GM21515 (cell line): ENCODE measurements around the gene PGF.
A peak's percentile ranks its signal among the peaks of the same experiment; 100 is the strongest.

Experiments used
- ATAC-seq: cut with Tn5 transposase; IDR thresholded peaks from one replicate; pipeline ENCODE4 v1.9.1; 2021; ENCODE audit not compliant: unreplicated experiment

PGF gene

GRCh38 chr14:74904635-74905503 lies 50.5 kb downstream of the PGF start:
- no peak for ATAC-seq

DNA sequence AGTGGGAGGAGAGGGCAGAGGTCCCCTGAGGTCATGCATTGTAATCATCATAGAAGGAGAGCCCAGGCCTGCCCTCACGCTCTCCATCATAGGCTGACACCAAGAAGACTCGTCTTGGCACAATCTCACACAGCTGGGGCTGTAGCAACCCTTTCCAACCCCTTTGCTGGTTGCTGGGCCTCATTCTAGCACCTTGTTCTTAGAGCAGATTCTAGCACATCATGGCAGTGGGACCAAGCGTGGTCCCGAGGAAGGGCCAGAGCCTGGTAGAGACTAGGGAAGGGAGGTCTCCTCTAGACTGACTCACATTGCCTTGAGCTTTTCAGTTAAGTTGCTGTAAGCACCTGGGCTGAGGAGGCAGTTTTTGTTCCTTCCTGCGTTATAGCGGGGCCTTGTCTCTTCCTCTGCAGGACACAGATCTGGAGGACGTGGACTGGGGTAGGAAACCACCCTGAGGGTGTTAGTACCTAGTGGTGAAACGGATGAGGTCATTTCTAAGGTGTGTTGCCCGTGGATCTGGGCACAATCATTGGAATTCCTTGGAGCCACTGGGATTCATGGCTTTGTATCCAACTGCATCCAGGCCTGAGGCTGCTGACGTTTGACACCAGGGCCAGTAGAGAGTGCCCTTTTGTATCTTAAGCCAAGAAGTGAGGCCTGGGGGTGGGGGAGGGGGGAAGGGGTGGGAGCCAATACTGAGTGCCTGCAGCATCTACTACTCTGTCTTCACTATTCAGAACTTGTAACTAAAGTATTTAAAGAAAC lies 52.3 kb downstream of the PGF start:
- no peak for ATAC-seq

- ATAC-seq: no peak
Observed at GRCh38 chr14:74898694-74899093, 56.7 kb downstream of the PGF start.

- ATAC-seq: no peak
Observed at GRCh38 chr14:74898083-74898482, 57.3 kb downstream of the PGF start.

DNA sequence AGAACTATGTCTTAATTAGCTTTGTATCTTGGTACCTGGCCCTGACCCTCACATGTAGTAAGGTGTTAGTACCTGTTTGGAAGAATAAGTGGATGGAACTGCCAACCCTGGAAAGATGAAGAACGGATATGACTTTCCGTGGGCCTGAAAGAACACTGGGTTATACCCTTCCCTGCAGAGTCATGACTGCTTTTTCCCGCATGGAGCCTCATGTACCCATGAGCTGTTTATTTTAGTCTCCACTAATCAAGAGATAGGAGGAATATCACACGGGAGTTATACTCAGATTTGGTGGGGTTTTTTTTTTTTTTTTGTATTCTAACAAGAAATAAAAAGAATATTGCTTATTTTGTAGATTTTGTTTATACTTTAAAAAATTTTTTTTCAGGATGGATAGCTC lies 57.8 kb downstream of the PGF start:
- ATAC-seq: no peak

DNA sequence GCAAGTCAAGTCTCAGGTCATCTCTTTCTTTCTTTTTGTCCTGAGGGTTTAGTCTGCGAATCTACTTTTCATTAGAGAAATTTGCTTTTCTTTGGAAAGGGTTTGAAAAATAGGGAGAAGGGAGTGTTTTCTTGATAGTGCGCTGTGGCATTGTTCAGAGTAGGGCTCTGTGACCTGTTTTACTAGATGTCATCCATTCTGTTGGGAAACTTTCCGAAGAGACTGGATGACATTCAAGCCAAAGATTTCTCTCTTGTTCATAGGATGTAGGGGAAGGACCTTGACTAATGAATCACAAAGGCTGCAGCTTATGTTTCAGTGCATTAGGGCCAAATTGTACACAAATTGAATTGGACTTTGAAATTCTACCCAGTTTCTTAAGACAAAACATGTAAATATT lies 59.0 kb downstream of the PGF start:
- no peak for ATAC-seq

GRCh38 chr14:74893614-74894091 lies 61.7 kb downstream of the PGF start:
- peak; percentile 47 for ATAC-seq

GRCh38 chr14:74892745-74893144 lies 62.7 kb downstream of the PGF start:
- no peak for ATAC-seq

- ATAC-seq: no peak
Observed at GRCh38 chr14:74891870-74892269, 63.5 kb downstream of the PGF start.
